Panc1 (cell line): ENCODE data around the gene SLC35D2. TPM values are rescaled to one million over a fixed set of nuclear protein-coding genes. Genes with fewer than 3 reads are reported as not detected.

ENCODE experiments used
- ATAC-seq: fragments of 200-7000 bp; cut with Tn5 transposase; 2 replicates; pipeline ENCODE4 v1.9.1; 2020; ENCODE audit warnings: mild to moderate bottlenecking, moderate library complexity
- BruUV-seq: library from RNA; stranded (reverse); fragments of 400-500 nt; replicated peaks from 2 replicates; lab custom pipeline; 2021; lab: Mats Ljungman, UMichigan
- CTCF ChIA-PET: fragments of 300-600 bp; sonication (Branson Sonifier 250); formaldehyde crosslinking; loops from one replicate; lab custom pipeline; 2022; ENCODE audit warnings: antibody characterized with exemption; lab: Charles Lee
- POLR2A ChIA-PET: fragments of 300-600 bp; sonication (Branson Sonifier 250); formaldehyde crosslinking; loops from one replicate; lab custom pipeline; 2022; ENCODE audit warnings: antibody characterized with exemption; lab: Charles Lee
- DNase-seq: peaks from one replicate; pipeline ENCODE4 v3.0.0-alpha.2; 2010; ENCODE audit warnings: low read depth, low spot score
- H3K27ac ChIP-seq: 2 replicates; pipeline ENCODE4 v1.5.1; 2011; ENCODE audit warnings: mild to moderate bottlenecking, low read length, inconsistent platforms
- H3K27me3 ChIP-seq: fragments of 200-500 bp; sonication (Bioruptor generic); 2 replicates; pipeline ENCODE4 v1.6.0; 2014; ENCODE audit warnings: low read length, inconsistent platforms; ENCODE audit not compliant: control insufficient read depth, insufficient read depth
- H3K36me3 ChIP-seq: fragments of 200-500 bp; sonication (Bioruptor generic); 2 replicates; pipeline ENCODE4 v1.5.1; 2014; ENCODE audit warnings: inconsistent platforms, mild to moderate bottlenecking, low read length, moderate library complexity; ENCODE audit not compliant: control insufficient read depth, insufficient read depth
- H3K4me1 ChIP-seq: 2 replicates; pipeline ENCODE4 v1.5.1; 2011; ENCODE audit warnings: inconsistent platforms, mild to moderate bottlenecking, low read length, moderate library complexity; ENCODE audit not compliant: control insufficient read depth, insufficient read depth
- H3K4me3 ChIP-seq, 2 experiments: 2 replicates each; pipeline ENCODE4 v1.5.1; 2011 to 2012; ENCODE audit warnings: low read depth in 2 of 2, low read length in 2 of 2, mild to moderate bottlenecking in 2 of 2, inconsistent platforms in 1 of 2, moderate library complexity in 1 of 2
- H3K9me3 ChIP-seq: fragments of 200-500 bp; sonication (Bioruptor generic); 2 replicates; pipeline ENCODE4 v1.5.1; 2014; ENCODE audit warnings: low read depth, mild to moderate bottlenecking, inconsistent platforms, low read length, moderate library complexity; ENCODE audit not compliant: control insufficient read depth, insufficient read depth
- CTCF ChIP-seq: fragments of 450-650 bp; IDR thresholded peaks from 2 replicates; pipeline ENCODE4 v1.5.1; 2017; ENCODE audit warnings: mild to moderate bottlenecking
- POLR2AphosphoS5 ChIP-seq: IDR thresholded peaks from 2 replicates; pipeline ENCODE4 v1.6.1; 2012; ENCODE audit warnings: mild to moderate bottlenecking, low read depth, low read length, moderate library complexity
- REST ChIP-seq, 2 experiments: IDR thresholded peaks; 2 replicates each; pipeline ENCODE4 v1.6.1; 2011 to 2012; ENCODE audit warnings: low read depth in 2 of 2, control low read depth in 1 of 2, low read length in 1 of 2, mild to moderate bottlenecking in 1 of 2, moderate library complexity in 1 of 2; ENCODE audit not compliant: insufficient read depth in 1 of 2
- SIN3A ChIP-seq: IDR thresholded peaks from 2 replicates; pipeline ENCODE4 v1.6.1; 2012; ENCODE audit warnings: low read depth, mild to moderate bottlenecking, low read length, moderate library complexity, borderline replicate concordance; ENCODE audit not compliant: insufficient read depth
- TCF7L2 ChIP-seq: IDR thresholded peaks from 2 replicates; pipeline ENCODE4 v1.6.1; 2011; ENCODE audit warnings: mild to moderate bottlenecking, low read depth, low read length, inconsistent platforms
- in situ Hi-C: cut with HindIII; loops from 2 replicates; pipeline ENCODE4 v1.10.0; 2016; ENCODE audit warnings: low sequenced_read_pairs, low pct_unique_long_range_greater_than_20kb
- intact Hi-C: fragments of 100-400 bp; cut with micrococcal nuclease; formaldehyde crosslinking; loops from one replicate; pipeline ENCODE4 v1.10.0; 2022; ENCODE audit not compliant: unreplicated experiment
- total RNA-seq: library from RNA; stranded (reverse); gene quantifications from one replicate; pipeline ENCODE4 v1.2.1, GENCODE V29; 2021; ENCODE audit not compliant: unreplicated experiment

The SLC35D2 gene
- total RNA-seq, 1 experiment from 2014 or later = 23.7 TPM

DNA sequence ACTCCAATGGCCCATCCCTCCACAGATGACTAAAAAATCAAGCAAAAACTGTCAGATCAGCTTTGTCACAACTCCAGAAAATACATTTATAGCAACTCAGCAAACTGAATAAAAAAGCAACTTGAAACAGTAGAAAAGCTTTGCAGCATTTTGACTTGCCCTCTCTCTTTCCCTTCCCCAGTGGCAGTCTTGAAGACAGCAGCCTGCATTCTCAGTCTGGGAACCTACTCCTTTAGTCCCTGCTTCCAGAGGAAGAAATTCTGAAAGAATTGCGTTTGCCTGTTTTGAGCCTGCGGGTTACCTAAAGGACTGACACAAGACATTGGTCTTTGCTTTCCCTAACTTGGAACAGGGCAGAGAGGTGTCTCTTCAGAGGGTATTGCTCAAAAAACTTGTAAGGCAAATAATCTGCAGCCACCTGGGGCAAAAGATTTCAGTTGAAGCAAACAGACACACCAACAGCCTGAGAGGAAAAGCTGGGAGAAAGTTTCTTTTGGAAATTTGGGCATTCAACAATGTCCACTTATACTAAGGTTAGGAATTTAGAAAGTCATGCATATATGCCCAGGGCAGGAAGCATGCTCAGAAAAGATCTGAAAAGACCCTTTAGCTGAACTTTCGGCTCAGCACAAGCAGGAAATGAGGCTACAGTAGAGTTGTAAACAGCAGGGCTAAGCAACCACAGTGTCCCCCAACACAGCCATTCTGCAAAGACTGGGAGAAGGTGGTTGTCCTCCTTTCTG lies 15.2 kb upstream of the SLC35D2 start:
- no TSS peak for BruUV-seq
- in situ Hi-C loops = no loop called here
- POLR2A ChIA-PET = no interaction called here
- Histone ChIP-seq H3K27ac (peak overlapping the region; percentile 31; the same call in 1 of the 2 replicates), H3K4me3 (no peak overlapping the region), H3K4me1 (peaks cover 7% of the 10 kb centered on the region; the same call in 1 of the 2 replicates), H3K9me3 (no peaks in the 10 kb centered on the region), H3K27me3 (no peaks in the 10 kb centered on the region), H3K36me3 (no peaks in the 10 kb centered on the region; the same call in 1 of the 2 replicates)
- intact Hi-C loops = no loop called here
- DNase-seq (no peak), ATAC-seq (no peak; the same call in 1 of the 2 replicates)
- CTCF ChIA-PET = no interaction called here
- TF ChIP-seq REST (IDR thresholded peaks at IDR 0.05; ENCODE audit: insufficient read depth in 1 of 2, low read depth in 2 of 2, low read length in 1 of 2) (no peak), CTCF (no peak), TCF7L2 (no peak), SIN3A (no peak), POLR2AphosphoS5 (no peak)

DNA sequence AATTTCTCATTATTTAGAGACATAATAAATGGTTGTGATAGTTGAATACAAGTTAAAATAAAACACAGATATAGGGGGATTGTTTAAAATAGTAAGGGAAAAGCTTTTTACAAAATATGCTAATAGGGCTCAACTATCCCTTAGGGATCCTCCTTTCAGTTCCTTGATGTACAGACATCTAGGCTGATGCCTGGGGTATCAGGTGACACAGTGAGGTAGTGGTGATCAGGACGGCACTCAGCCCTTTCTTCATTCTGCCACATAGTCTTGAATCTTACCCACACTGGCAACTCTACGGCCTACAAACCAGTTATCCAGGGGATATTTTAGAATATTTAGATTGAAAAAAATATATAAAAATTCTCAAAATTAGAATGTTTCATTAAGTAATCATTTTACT lies 12.5 kb upstream of the SLC35D2 start:
- Histone ChIP-seq H3K9me3 (no peaks in the 10 kb centered on the region), H3K36me3 (no peaks in the 10 kb centered on the region; the same call in 1 of the 2 replicates), H3K27ac (no peak overlapping the region), H3K27me3 (no peaks in the 10 kb centered on the region), H3K4me3 (no peak overlapping the region), H3K4me1 (peaks cover 7% of the 10 kb centered on the region; the same call in 1 of the 2 replicates)
- no peak for TF ChIP-seq POLR2AphosphoS5
- TF ChIP-seq SIN3A = no peak
- TF ChIP-seq TCF7L2 = no peak
- no peak for TF ChIP-seq CTCF
- TF ChIP-seq REST (IDR thresholded peaks at IDR 0.05; ENCODE audit: insufficient read depth in 1 of 2, low read depth in 2 of 2, low read length in 1 of 2) = no peak
- intact Hi-C loops (no loop called here), in situ Hi-C loops (no loop called here)
- no TSS peak for BruUV-seq
- ATAC-seq = no peak
- ChIA-PET POLR2A (no interaction called here), CTCF (no interaction called here)
- no peak for DNase-seq
